Measurements from ENCODE around the gene MMP25. TPM values are rescaled to one million over a fixed set of nuclear protein-coding genes. Genes with fewer than 3 reads are reported as not detected.

Gene MMP25
- total RNA-seq, 4 donors from 2014 or later: under 0.01 to 4.5 (median 0.12) TPM

GRCh38 chr16:3035972-3036725, 10.2 kb upstream of the MMP25 start:
- H3K9me3 ChIP-seq: no peaks in the 10 kb centered on the region
- WGBS: 4% methylated on average over 12 of the region's 40 CpGs
- peaks cover 7 to 13% (median 10%) of the 10 kb centered on the region in 4 donors for H3K4me1 ChIP-seq
- intact Hi-C loops (cut with DNase I): no loop called here
- H3K4me3 ChIP-seq: peak overlapping the region in 2 of 4 donors; percentile 22 to 27
- no peak overlapping the region for H3K27ac ChIP-seq (replicated peaks in 1 of 4)
- no peak for DNase-seq (ENCODE audit: extremely low spot score)
- H3K36me3 ChIP-seq: no peaks in the 10 kb centered on the region
- peaks cover 0 to 99% (median 48%) of the 10 kb centered on the region in 4 donors for H3K27me3 ChIP-seq
- TF ChIP-seq POLR2A (IDR thresholded peaks at IDR 0.05; ENCODE audit: low read depth) (no peak), EP300 (IDR thresholded peaks at IDR 0.05) (no peak), POLR2AphosphoS5 (IDR thresholded peaks at IDR 0.05) (no peak), CTCF (IDR thresholded peaks at IDR 0.05) (no peak)

GRCh38 chr16:3036726-3037315, 9.5 kb upstream of the MMP25 start, which contains the start of gene BICDL2:
Gene BICDL2 (minus strand): TSS chr16:3036944. CDS start chr16:3035496, 1,448 bp downstream.
- H3K27me3 ChIP-seq: peaks cover 0 to 99% (median 46%) of the 10 kb centered on the region in 4 donors
- peaks cover 7 to 13% (median 10%) of the 10 kb centered on the region in 4 donors for H3K4me1 ChIP-seq
- H3K27ac ChIP-seq (replicated peaks in 1 of 4): no peak within 1 kb of the TSS
- no peaks in the 10 kb centered on the region for H3K9me3 ChIP-seq
- H3K36me3 ChIP-seq: no peaks in the 10 kb centered on the region
- TF ChIP-seq EP300 (IDR thresholded peaks at IDR 0.05): no peak
- TF ChIP-seq CTCF (IDR thresholded peaks at IDR 0.05): no peak
- no peak for TF ChIP-seq POLR2AphosphoS5 (IDR thresholded peaks at IDR 0.05)
- no peak for TF ChIP-seq POLR2A (IDR thresholded peaks at IDR 0.05; ENCODE audit: low read depth)
- intact Hi-C loops (cut with DNase I): no loop called here
- peak within 1 kb of the TSS in 2 of 4 donors; percentile 22 to 27 for H3K4me3 ChIP-seq
- no peak for DNase-seq (ENCODE audit: extremely low spot score)
- 20% methylated on average over 19 of the region's 44 CpGs for WGBS

GRCh38 chr16:3038256-3038655, 8.1 kb upstream of the MMP25 start:
- WGBS: 53% methylated on average over 7 of the region's 11 CpGs
- Histone ChIP-seq H3K27ac (replicated peaks in 1 of 4) (no peak overlapping the region), H3K36me3 (no peaks in the 10 kb centered on the region), H3K4me3 (no peak overlapping the region), H3K4me1 (peaks cover 7 to 13% (median 10%) of the 10 kb centered on the region in 4 donors), H3K9me3 (no peaks in the 10 kb centered on the region), H3K27me3 (peaks cover 0 to 98% (median 46%) of the 10 kb centered on the region in 4 donors)
- intact Hi-C loops (cut with DNase I): no loop called here
- TF ChIP-seq POLR2AphosphoS5 (IDR thresholded peaks at IDR 0.05) (no peak), EP300 (IDR thresholded peaks at IDR 0.05) (no peak), CTCF (IDR thresholded peaks at IDR 0.05) (no peak), POLR2A (IDR thresholded peaks at IDR 0.05; ENCODE audit: low read depth) (no peak)
- no peak for DNase-seq (ENCODE audit: extremely low spot score)

DNA sequence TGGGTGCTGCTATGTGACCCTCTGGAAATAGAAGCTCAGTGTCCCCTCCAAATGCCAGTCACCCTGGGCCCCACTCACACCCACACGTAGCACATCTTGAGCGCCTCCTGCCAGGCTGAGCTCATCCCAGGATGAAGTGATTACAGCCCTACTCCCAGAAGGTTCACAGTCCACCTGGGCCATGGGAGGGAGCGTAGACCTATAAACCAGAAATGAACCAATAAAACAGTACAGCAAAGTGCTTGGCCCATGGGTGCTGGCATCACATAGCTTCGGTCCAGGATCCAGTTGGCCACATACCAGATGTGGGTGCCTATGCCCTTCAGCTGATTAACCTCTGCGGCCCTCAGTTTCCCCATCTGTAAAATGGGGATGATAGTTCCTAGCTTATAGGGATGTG, 7.5 kb upstream of the MMP25 start:
- H3K27me3 ChIP-seq: peaks cover 0 to 98% (median 49%) of the 10 kb centered on the region in 4 donors
- intact Hi-C loops (cut with DNase I): no loop called here
- no peak overlapping the region for H3K27ac ChIP-seq (replicated peaks in 1 of 4)
- no peak for TF ChIP-seq POLR2A (IDR thresholded peaks at IDR 0.05; ENCODE audit: low read depth)
- TF ChIP-seq CTCF (IDR thresholded peaks at IDR 0.05): no peak
- no peak for TF ChIP-seq EP300 (IDR thresholded peaks at IDR 0.05)
- no peak for TF ChIP-seq POLR2AphosphoS5 (IDR thresholded peaks at IDR 0.05)
- no peak for DNase-seq (ENCODE audit: extremely low spot score)
- no peaks in the 10 kb centered on the region for H3K36me3 ChIP-seq
- H3K9me3 ChIP-seq: no peaks in the 10 kb centered on the region
- no peak overlapping the region for H3K4me3 ChIP-seq
- peaks cover 7 to 13% (median 10%) of the 10 kb centered on the region in 4 donors for H3K4me1 ChIP-seq
- WGBS: 87% methylated on average over 5 of the region's 5 CpGs
